ENCODE measurements around the gene LRIG1.

Gene LRIG1

GRCh38 chr3:66415867-66416428 lies 84.9 kb downstream of the LRIG1 start:
- DNase-seq = no peak

- no peak for DNase-seq
Measured at GRCh38 chr3:66414846-66415245, 86.0 kb downstream of the LRIG1 start.

- DNase-seq = no peak
Measured at GRCh38 chr3:66413151-66413751, 87.6 kb downstream of the LRIG1 start.

- DNase-seq = no peak
Measured at GRCh38 chr3:66411961-66412887, 88.6 kb downstream of the LRIG1 start.

GRCh38 chr3:66411474-66411873 lies 89.3 kb downstream of the LRIG1 start:
- DNase-seq = no peak

- no peak for DNase-seq
Measured at GRCh38 chr3:66410976-66411375, 89.8 kb downstream of the LRIG1 start.

GRCh38 chr3:66409771-66410754 lies 90.8 kb downstream of the LRIG1 start:
- DNase-seq = no peak

GRCh38 chr3:66407611-66408218 lies 93.1 kb downstream of the LRIG1 start:
- DNase-seq = peak; percentile 91

GRCh38 chr3:66406831-66407610 lies 93.8 kb downstream of the LRIG1 start:
- no peak for DNase-seq

GRCh38 chr3:66406163-66406562 lies 94.7 kb downstream of the LRIG1 start:
- DNase-seq = no peak

- no peak for DNase-seq
Measured at GRCh38 chr3:66405701-66406091, 95.1 kb downstream of the LRIG1 start.

- DNase-seq = no peak
Measured at GRCh38 chr3:66404903-66405700, 95.7 kb downstream of the LRIG1 start.

- no peak for DNase-seq
Measured at GRCh38 chr3:66404197-66404596, 96.6 kb downstream of the LRIG1 start.

- no peak for DNase-seq
Measured at GRCh38 chr3:66403323-66403990, 97.4 kb downstream of the LRIG1 start.

GRCh38 chr3:66402596-66403290 lies 98.1 kb downstream of the LRIG1 start:
- DNase-seq = no peak

- DNase-seq = no peak
Measured at GRCh38 chr3:66401675-66402491, 98.9 kb downstream of the LRIG1 start.

GRCh38 chr3:66401157-66401550 lies 99.7 kb downstream of the LRIG1 start:
- DNase-seq = no peak

- no peak for DNase-seq
Measured at GRCh38 chr3:66400411-66401156, 100.2 kb downstream of the LRIG1 start.

All from activated CD8-positive, alpha-beta memory T cell treated with anti-CD3 and anti-CD28 coated beads, Interleukin-2, amount 50 U/mL, for 48 hours (primary cell).